Left cardiac atrium (tissue), 4 donors: Measurements from ENCODE around the gene FAM240B. TPM values are rescaled to one million over a fixed set of nuclear protein-coding genes. Genes with fewer than 3 reads are reported as not detected.

ENCODE experiments used
- ATAC-seq, 2 donors: fragments of 200-7000 bp; cut with Tn5 transposase; one replicate each; pipeline ENCODE4 v1.9.1; 2020; ENCODE audit warnings: mild to moderate bottlenecking in 2 of 2, moderate library complexity in 2 of 2
- DNase-seq: peaks from one replicate; pipeline ENCODE4 v3.0.0-alpha.2; 2020
- intact Hi-C, 2 donors: fragments of 100-400 bp; cut with DNase I; formaldehyde crosslinking; loops; one replicate each; pipeline versions ENCODE4 v1.14.1 to v1.15.1; 2022 to 2023
- total RNA-seq, 2 donors: library from RNA; stranded (reverse); fragmentation: NEBNext Ultra II Directional; extraction: Animal tissue kit (Norgen Biotek cat#: 25700); gene quantifications; one replicate each; pipeline ENCODE4 v1.2.1, GENCODE V29; 2021
- donor health status: DM: no; HTN: yes; CAD: no.
- donor health status: DM: no; HTN: yes; CAD: no; lungs with severe emphysema.
- donor health status: DM: yes; HTN: yes; CAD: no.
- donor health status: Dilated cardiomyopathy.

The FAM240B gene
- total RNA-seq, 2 donors from 2014 or later: not detected

GRCh38 chr9:38707885-38708637 is 11.9 kb downstream of the FAM240B start:
- ATAC-seq (no peak), DNase-seq (no peak)
- intact Hi-C loops: no loop called here

DNA sequence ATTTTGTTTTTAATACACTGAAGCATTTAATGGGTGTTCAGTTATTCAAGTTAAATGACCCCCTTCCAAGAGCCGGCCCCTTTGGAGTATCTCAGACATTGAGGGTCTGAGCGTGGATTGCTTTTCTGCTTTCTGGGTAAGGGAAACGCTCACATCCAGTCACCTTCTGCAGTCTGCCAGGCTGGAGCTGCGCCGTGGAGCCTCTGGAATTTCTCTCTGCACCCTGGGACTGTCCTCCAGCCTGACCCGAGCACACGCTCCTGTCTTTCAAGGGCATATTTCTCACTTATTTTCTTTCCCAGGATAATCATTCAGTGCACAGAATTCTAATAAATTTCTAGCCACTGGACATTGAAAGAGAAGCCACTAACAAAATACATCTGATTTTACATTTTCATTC is 13.4 kb downstream of the FAM240B start:
- ATAC-seq: no peak
- intact Hi-C loops: no loop called here

GRCh38 chr9:38705917-38706316 is 14.0 kb downstream of the FAM240B start:
- no peak for ATAC-seq
- no peak for DNase-seq
- intact Hi-C loops: no loop called here

More for the DNA sequence above, 13.4 kb downstream of the FAM240B start:
- no peak for DNase-seq

DNA sequence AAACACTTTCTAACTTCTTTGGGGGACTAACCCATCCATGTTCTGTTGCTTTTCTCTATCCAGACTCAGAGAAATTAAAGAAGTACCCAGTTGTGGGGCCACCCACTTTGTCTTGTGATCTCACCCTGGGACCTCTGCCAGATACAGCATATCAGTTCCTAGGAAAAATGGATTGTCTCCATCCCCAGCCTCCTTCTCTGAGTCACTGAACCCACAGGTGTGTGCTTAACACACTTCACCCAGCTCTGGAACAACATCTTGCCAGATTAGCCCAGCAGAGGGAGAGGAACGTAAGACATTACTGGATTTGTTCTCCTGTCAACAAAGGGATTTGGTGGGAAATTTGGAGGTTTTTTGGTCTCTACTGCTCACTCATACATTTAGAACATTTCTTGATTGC is 19.2 kb downstream of the FAM240B start:
- DNase-seq (no peak), ATAC-seq (peak in 1 of 2 donors; percentile 47)
- intact Hi-C loops: no loop called here

- ATAC-seq (no peak), DNase-seq (no peak)
- intact Hi-C loops: no loop called here
These were observed 20.6 kb downstream of the FAM240B start for GRCh38 chr9:38699337-38699736.

DNA sequence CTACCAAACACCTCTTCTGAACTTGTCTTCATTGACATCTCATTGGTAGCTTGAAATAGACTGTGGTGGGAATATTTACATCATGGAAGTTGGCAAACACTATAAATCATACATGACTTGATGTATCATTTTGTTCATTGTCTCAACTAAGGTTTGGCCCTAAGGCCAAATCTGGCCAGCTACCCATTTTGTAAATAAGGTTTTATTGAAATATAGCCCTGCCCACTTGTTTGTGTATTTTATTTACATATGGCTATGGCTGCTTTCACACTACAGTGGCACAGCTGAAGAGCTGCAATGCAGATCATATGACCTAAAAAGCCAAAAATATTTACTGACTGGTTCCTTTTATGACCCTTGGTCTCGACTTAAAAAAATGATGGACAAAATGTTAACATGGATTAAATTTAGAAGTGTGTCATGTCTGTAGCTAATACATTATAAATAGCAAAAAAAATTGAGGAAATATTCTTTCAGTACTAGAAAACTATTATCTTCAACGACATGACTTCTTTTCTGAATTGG is 22.1 kb downstream of the FAM240B start:
- ATAC-seq (no peak), DNase-seq (no peak)
- intact Hi-C loops: no loop called here

DNA sequence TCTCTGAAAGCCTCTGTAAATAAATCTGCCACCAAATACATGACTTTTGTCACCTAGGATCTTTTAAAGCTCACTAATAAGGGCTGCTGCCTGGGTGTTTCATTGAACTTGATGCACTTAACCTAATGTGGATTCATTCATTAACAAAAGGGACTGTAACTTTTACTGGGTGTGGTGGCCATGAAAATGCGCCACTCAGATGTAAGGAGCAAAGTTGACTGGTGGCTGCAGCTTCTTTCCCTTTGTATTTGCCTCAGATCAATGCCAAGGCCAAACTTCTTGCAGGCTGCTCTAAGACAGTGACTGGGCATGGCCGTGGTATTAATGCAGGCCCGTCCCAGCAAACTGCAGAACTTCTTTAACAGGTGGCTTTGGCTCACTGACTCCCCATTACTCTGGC is 22.9 kb downstream of the FAM240B start:
- DNase-seq: no peak
- intact Hi-C loops: no loop called here
- ATAC-seq: no peak

GRCh38 chr9:38694676-38695075 is 25.3 kb downstream of the FAM240B start:
- ATAC-seq: no peak
- intact Hi-C loops: no loop called here

GRCh38 chr9:38692707-38693106 is 27.2 kb downstream of the FAM240B start:
- intact Hi-C loops: no loop called here
- ATAC-seq: no peak
- no peak for DNase-seq

More at GRCh38 chr9:38694676-38695075, 25.3 kb downstream of the FAM240B start:
- DNase-seq: no peak

GRCh38 chr9:38690574-38690973 is 29.4 kb downstream of the FAM240B start:
- ATAC-seq (no peak), DNase-seq (no peak)
- intact Hi-C loops: no loop called here

DNA sequence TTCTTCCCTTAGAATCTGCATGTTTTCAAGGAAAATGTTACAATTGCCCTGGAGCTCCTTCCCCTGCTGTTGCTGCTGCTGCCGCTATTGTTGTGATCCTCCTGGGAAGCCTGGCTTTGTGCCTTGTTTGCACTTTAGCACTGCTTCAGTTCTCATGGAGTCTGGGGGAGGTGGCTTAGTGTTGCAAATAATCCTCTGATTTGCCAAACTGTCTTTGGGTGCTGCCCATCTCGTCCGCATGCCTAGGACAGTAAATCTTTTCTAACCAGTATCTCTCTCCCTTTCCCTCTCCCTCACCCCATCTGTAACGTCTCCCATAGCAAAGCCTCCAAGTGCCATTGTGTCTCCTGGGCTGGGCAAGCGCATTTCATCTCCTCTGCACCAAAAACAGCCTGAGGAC is 30.3 kb downstream of the FAM240B start:
- peak in 1 of 2 donors; percentile 9 for ATAC-seq
- no peak for DNase-seq
- intact Hi-C loops: no loop called here

DNA sequence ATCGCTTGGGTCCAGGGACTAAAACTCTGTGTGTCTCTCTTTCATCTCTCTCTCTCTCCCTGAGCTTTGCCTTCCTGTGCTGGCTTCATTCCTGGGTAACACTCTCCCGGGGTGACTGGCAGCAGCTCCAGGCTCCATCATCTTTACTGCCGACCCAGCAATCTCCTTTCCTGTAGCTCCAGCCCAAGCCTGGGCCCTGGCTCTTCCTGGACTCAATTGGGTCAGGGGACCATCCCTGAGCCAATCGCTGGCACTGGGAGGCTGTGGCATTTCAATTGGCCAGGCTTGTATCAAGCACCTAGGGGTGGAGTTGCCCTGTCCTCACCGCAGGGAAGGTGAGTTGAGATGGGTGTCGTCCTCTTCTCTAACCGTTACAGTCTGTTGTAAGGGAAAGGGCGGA is 31.9 kb downstream of the FAM240B start:
- ATAC-seq: peak in 1 of 2 donors; percentile 14
- intact Hi-C loops: no loop called here
- DNase-seq: no peak

DNA sequence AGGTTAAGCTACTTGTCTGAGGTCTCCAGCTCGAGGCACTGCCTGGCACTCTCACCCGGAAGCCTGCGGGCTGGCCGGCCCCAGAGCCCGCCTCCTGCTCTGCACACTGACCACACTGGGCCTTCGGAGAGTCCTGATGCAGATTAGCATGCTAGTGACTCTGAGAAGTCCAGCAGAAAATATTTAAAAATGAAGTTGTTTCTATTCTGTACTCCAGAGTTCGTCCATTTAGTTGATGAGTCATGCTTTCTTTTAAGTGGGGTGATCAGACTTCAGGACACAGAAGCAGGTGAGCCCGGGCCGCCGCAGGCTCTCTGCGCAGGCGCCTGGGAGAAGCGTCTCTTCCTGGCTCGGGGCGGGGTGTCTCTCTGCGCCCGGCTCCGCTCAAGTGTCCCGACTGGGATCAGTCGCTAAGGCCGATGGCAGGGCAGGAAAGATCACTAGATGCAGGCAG is 32.5 kb downstream of the FAM240B start:
- peak; percentile 62 for DNase-seq
- intact Hi-C loops: no loop called here
- ATAC-seq: peak; percentile 72 to 92

GRCh38 chr9:38686933-38687332 is 33.0 kb downstream of the FAM240B start:
- intact Hi-C loops: no loop called here
- ATAC-seq (no peak), DNase-seq (no peak)

DNA sequence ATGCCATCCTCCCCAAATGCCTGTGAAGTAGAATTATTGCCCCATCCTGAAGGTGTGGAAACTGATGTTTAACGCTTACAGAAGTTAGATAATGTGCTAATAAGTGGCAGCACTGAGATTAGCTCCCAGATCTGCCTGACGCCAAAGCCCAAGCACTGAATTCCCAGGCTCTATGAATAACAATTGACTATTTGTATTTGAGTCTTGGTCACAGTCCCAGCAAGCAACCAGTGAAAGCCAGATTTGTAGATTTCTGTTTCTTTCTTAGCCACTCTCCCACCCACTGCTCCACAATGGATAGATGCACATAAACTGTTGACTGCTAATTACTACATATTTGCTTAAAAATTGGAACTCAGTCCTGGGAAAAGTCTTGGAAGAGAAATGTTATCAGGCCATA is 34.4 kb downstream of the FAM240B start:
- no peak for DNase-seq
- intact Hi-C loops: no loop called here
- no peak for ATAC-seq

DNA sequence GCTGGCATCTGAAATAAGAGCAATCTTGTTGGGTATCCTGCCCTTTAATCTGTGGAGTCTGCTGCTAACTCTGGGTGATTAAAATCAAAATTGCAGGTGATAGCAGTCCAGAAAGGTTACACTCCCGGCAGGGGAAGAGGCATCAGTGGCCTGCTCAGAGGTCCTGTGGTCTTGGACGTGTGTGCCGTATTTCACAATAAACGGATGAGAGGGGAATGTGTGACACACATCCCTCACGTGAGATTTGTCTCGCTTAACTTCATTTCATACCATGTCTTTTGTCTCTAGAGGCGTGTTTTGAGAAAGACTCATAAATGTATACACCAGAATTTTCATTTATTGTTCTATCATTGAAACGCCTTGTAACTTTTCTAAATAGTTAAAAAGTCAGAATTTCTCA is 36.6 kb downstream of the FAM240B start:
- intact Hi-C loops: no loop called here
- DNase-seq (no peak), ATAC-seq (no peak)

DNA sequence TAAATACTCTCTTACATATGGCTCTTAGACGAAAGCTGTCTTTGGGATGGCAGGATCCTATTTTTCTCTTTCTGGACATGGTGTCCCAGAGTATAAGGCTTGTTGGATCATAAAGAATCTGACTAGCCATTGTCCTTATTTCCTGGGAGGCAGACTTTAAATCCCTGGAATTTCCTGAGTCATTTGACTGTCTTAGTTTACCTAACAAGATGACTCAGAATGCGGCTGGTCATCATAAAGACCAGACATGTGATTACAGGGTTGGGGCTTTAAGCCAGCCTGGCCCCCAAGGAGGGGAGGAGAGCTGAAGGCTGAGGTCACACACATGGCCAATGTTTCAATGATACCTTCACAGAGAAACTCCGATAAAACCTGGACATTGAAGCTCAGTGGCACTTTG is 37.2 kb downstream of the FAM240B start:
- no peak for DNase-seq
- ATAC-seq: no peak
- intact Hi-C loops: no loop called here

- intact Hi-C loops: no loop called here
- ATAC-seq (no peak), DNase-seq (no peak)
These were observed 38.1 kb downstream of the FAM240B start for GRCh38 chr9:38681747-38682227.

DNA sequence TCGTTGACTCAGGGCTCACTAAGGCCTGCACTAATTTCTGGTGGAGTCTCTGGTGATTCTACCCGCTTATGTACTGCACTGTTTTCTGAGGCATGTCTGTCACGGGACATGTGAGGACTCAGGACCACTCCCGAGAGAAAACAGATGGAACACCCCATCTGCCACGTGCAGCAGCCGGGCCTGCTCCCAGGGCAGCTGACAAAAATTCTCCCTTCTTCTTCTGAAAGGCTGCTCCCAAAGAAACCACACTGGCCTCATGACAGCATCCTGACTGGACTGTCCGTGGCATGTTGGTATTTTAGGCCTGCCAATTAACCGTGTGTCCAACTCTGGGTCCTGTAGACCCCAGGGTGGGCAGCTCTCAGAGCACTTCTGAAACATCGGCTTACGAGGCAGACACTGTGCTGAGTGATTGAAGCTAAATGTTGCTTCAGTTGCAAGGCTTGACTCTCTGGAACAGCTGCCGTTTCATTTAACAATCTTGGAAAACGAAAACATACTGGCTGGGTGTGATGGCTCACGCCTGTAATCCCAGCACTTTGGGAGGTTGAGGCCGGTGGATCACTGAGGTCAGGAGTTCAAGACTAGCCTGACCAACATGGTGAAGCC is 39.0 kb downstream of the FAM240B start:
- DNase-seq: no peak
- no peak for ATAC-seq
- intact Hi-C loops: no loop called here

GRCh38 chr9:38677660-38678303 is 42.2 kb downstream of the FAM240B start:
- DNase-seq: no peak
- ATAC-seq: peak; percentile 75 to 80
- intact Hi-C loops: no loop called here
